HG02884 (cell line): ENCODE data around the gene VPS72.

ENCODE experiments used
- ATAC-seq: cut with Tn5 transposase; IDR thresholded peaks from one replicate; pipeline ENCODE4 v1.9.1; 2021; ENCODE audit warnings: mild to moderate bottlenecking, moderate library complexity; ENCODE audit not compliant: unreplicated experiment

Gene VPS72

GRCh38 chr1:151187205-151187604, 2.8 kb downstream of the VPS72 start:
- no peak for ATAC-seq

GRCh38 chr1:151184211-151184610, 5.8 kb downstream of the VPS72 start:
- no peak for ATAC-seq

- no peak for ATAC-seq
Measured at GRCh38 chr1:151176514-151177045, 13.4 kb downstream of the VPS72 start.

GRCh38 chr1:151175863-151176262, 14.1 kb downstream of the VPS72 start, which contains the start of gene TMOD4:
Gene TMOD4 (minus strand): TSS chr1:151175981. CDS start chr1:151174875, 1,106 bp downstream.
- ATAC-seq, result no peak

- no peak for ATAC-seq
Measured at GRCh38 chr1:151175041-151175741, 14.8 kb downstream of the VPS72 start.

GRCh38 chr1:151171190-151171589, 18.8 kb downstream of the VPS72 start:
- ATAC-seq, result no peak

- no peak for ATAC-seq
Measured at GRCh38 chr1:151167116-151167515, 22.9 kb downstream of the VPS72 start.

- ATAC-seq, result no peak
Measured at GRCh38 chr1:151166505-151166956, 23.5 kb downstream of the VPS72 start.

GRCh38 chr1:151165738-151166504, 24.1 kb downstream of the VPS72 start, which contains the start of the genes LYSMD1 and SCNM1:
Gene LYSMD1 (minus strand): TSS chr1:151165902. CDS start chr1:151165258, 644 bp downstream.
Gene SCNM1 (plus strand): TSS chr1:151166144. CDS start chr1:151166153, 9 bp downstream.
- peak; percentile 88 for ATAC-seq

- no peak for ATAC-seq
Measured at GRCh38 chr1:151165281-151165737, 24.7 kb downstream of the VPS72 start.

GRCh38 chr1:151164732-151165280, 25.2 kb downstream of the VPS72 start:
- no peak for ATAC-seq

- no peak for ATAC-seq
Measured at GRCh38 chr1:151159373-151159772, 30.6 kb downstream of the VPS72 start.

- no peak for ATAC-seq
Measured at GRCh38 chr1:151158751-151159251, 31.2 kb downstream of the VPS72 start.

- ATAC-seq, result no peak
Measured at GRCh38 chr1:151158326-151158725, 31.7 kb downstream of the VPS72 start.

- ATAC-seq, result peak; percentile 46
Measured at GRCh38 chr1:151157067-151157531, 32.9 kb downstream of the VPS72 start.

- ATAC-seq, result peak; percentile 63
Measured at GRCh38 chr1:151156515-151156819, 33.5 kb downstream of the VPS72 start, which contains the start of gene TNFAIP8L2. Gene TNFAIP8L2 (plus strand): TSS chr1:151156649. CDS start chr1:151158698, 2,049 bp downstream.

- no peak for ATAC-seq
Measured at GRCh38 chr1:151147665-151148064, 42.3 kb downstream of the VPS72 start.

GRCh38 chr1:151147132-151147503, 42.9 kb downstream of the VPS72 start:
- no peak for ATAC-seq

GRCh38 chr1:151146412-151147131, 43.4 kb downstream of the VPS72 start, which contains the start of gene SEMA6C:
Gene SEMA6C (minus strand): TSS chr1:151146631. CDS start chr1:151142621, 4,010 bp downstream.
- ATAC-seq, result peak; percentile 98

- no peak for ATAC-seq
Measured at GRCh38 chr1:151146072-151146411, 44.0 kb downstream of the VPS72 start.
